HG02885 (cell line): ENCODE data around the gene SLC25A13.

Experiments
- ATAC-seq: cut with Tn5 transposase; IDR thresholded peaks from one replicate; pipeline ENCODE4 v1.9.1; 2021; ENCODE audit warnings: mild to moderate bottlenecking; ENCODE audit not compliant: unreplicated experiment, poor library complexity

The SLC25A13 gene

DNA sequence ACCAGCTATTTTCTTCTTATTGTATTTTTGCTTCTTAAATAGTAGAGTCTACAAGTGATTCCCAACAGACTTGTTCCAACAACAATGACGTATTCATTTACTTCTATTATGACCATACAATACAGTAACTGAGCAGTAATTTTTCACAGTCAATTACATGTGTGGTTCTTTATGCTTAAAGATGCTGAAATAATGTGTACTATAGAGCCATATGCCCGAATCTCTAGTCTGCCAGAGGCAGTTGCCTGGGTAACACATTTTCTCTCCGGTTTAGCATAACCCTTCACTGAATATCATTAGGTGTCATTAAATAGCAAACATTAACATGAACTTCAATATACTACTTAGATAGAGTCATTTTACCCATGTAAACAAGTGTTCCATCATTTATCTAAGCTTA is 75.0 kb downstream of the SLC25A13 start:
- ATAC-seq = no peak

DNA sequence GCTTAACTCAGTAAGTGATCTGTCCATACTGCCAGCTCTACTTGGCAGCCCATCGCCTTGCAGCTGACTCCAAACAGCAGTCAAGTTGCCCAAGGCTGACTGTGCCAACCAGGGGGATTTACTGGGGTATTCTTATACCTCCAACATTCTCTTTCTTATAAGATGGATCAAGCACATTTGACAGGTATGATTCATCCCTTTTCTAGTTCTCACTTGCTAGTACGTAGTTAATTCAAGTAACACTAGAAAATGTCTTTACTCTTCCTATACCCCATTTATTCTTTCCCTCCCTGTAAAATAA is 77.0 kb downstream of the SLC25A13 start:
- no peak for ATAC-seq

DNA sequence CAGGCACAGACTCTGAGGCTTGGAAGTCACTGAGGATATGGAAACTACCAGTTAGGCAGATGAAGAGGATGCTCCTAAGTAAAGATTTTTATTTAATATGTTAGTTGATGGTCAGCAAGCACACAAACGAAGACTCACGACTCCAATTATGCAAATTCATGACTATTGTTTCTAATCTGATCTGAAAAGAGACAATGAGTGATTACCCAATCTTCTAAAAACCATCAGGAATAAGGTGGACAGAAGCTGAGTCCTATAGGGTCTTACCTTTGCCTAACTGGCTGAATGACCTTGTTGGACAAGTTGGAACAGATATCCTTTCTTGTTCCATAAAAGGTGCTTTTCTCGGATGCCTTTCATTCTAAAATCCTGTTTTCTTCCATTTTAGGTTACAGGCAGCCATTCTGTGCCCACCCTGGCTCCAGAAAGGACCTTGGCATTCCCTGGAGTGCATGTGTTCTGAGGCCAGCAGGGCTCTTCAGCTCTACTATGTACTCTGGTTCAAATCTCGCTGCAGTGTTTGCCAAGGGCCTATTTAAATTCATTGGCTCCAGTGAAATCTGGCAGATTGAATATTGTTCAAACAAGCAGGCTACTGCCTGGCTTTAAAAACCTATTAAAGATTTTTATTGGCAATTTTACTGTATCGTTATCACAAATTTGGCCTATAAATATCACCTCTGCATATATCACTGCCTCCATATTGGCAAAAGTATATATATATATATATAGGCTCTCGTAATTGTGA is 77.5 kb downstream of the SLC25A13 start:
- ATAC-seq = no peak

DNA sequence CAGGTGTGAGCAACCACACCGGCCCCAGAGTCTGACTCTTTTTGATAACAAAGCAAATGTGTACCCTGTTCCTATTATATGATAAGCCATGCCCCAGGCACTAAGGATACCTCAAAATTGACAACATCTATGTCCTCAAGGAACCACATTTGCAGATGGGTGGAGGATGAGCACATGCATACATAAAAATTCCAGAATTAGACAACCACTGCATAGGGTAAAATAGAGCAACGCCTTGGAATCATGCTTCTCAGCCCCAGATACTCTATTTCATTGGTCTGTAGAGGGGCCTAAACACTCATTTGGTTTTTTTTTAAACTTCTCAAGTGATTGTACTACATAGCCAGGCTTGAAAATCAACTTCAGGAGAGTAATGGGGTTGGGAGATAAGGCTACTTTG is 78.7 kb downstream of the SLC25A13 start:
- ATAC-seq = no peak

DNA sequence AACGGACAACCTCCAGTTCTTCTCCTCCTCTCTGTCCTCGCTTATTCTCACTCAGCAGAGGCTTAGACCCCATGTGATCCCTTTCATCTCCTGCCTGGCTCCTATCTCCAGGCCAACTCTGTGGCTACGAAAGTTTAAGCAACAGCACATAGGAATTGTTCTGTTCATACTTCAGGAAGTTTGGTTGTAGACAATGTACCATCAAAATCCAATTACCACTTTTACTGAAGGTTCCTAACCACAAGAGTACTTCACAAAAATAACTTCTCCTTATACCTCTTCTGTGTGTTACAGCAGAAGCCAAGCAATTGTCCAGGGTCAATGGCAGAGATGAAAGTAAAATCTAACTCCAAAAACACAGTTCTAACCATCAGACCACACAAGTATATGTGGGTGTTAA is 80.0 kb downstream of the SLC25A13 start:
- ATAC-seq = no peak

DNA sequence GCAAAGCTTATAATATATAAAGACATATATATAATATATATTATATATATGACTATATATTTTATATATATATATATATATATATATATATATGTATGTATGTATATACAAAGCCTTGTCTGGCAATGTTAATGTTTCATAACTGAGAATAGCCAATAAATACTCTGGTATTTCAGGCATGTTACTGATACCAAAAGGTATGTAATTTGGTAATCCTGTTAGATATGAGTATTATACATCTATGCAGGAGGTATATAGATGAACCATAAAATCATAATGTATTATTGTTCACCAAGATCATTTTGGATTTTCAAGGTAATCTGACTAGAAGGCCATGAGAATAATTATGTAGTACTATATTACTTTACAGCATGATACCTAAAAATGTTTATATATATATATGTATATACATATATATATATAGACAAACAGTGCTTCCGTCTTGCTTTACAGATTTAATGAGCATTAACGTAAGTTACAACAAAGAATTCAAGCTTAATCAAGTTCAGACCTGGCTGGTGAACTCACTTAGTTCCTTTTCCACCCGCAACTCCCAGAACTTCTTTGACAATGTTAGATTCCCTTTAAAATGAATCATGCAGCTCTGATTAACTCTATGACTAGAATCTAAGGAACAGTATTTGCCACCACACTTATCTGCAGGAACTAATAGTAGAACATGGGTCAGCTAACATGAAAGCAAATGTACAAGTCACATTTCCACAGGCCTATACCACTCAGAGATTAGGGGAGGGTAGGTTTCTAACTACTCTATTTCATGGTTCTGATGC is 82.7 kb downstream of the SLC25A13 start:
- ATAC-seq = no peak

DNA sequence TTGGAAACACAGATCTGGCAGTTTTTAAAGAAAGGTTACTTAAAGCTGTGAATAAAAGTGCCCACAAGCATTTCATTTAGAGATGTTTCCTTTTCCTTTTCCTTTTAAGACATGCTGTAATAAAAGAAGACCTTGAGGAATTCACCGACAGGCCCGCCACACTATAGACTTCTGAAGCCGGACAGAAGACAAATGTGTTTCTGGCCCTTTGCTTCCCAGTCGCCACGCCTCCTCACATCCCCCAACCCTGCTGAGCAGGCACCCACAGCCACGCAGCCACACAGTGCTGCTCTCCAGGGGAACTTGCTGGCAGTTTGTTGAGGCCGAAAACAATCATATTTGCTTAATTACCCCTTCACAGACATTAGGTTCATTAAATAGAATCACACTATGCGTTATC is 83.4 kb downstream of the SLC25A13 start:
- no peak for ATAC-seq

DNA sequence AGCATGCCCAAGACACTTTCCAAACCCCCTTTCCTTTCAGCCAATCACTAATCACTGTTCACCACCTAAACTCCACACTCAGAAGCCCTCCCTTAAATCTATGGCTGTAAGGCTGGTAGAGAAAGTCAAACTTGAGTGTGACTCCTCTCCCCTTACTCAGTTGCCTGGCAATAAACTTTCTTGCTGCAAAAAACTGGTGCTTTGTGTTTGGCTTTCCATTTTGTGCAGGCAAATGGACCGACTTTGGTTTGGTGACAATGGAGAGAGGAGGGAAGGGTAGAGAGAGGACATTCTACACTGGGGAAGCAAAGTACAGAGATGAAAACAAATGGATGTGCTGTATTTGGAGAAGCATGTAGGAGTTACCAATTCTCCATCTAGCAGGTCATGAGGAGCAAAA is 84.9 kb downstream of the SLC25A13 start:
- no peak for ATAC-seq

DNA sequence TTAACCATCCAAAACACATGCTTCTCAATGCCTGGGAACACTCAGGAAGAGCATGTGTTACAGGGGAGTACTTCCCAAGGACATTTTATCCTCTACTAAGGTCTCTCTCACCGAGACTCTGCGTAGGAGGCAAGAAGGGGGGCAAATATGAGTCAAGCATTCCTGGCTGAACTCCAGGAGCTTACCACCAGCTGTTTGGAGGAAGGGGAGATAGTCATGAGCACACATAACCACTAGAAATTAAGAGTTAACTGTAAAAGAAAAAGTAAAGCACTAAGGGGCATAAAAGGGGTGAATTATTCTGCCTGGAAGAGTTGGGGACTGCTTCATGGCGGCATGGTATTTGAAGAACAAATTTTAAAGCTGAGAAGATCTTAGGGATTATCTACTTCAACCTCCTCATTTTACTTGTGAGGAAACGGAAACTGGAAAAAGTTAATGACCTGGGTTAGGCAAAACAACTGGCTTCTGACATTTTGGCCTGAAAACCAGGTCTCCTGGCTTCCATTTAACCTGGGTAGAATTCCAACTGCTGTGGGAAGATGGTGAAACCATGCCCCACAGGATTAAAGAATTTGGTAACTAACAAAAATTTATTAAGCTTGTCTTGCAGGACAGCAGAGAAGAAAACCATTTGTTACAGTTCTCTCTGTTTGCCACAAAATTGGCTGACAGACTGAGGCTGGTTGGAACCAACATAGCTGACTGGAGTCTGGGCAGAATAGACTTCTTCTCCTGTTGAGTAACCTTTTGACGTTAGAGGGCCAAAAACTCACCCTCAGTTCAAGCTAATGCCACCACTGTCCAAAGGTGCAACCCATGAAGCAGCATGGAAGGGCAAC is 85.5 kb downstream of the SLC25A13 start:
- no peak for ATAC-seq

DNA sequence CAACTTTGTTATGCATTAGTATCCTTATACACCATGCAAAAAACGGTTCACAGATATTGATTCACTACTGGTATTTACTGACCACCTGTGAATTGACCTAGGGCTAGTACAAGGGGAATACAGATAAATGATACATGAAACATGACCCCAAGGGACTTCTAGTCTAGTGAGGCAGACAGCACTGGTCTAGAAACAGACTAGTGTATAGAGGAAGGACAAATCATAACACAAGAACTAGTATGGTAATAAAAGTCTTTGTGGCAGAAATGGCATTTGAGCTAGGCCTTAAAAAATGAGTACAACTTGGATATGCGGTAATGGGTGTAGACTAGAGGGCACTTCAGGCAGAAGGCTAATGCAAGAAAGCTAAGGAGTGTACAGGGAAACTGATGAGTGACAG is 86.6 kb downstream of the SLC25A13 start:
- ATAC-seq = no peak

DNA sequence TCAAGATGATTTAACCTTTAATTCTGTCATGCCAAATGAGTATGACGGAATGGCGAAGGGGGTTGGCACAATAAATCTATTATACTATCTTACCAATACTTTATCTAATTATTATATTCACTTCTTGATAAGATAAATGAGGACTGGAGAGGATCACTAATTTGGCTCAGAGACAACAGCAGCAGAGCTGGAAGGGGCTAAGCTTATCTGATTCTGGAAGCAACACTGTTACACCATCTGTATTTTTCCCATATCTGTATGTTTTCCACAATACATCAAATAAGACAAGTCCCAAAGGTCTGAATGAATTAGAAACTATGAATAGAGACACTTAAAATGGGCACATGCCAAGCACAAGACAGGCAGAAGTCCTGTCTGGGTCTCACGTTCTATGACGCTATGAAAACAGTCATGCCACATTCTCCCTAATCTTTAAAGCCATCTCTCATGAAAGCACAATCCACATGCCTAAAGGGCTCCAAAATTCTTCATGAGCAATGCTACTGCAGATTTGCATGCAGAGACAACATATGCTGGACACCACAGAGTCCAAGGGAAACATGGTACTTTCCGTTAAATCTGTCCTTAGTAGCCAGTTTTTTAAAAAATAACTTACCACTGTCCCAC is 88.3 kb downstream of the SLC25A13 start:
- no peak for ATAC-seq

DNA sequence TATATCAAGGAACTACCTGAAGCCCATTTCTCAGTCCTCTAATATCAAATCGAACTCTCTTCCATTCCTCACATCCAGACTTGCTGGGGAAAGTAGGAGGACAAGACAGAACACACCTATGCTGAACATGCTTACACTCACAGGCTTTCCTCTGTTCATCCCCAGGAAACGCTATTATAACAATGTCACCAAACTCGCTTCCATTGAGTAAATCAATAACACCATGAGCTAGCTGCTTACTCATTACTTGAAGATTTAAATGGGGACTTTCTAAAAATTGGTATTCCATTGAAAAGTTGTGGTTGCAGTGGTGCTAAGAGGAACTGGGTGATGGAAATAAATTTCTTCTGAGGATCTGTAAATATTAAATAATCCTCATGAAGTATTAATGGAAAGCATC is 88.8 kb downstream of the SLC25A13 start:
- no peak for ATAC-seq

DNA sequence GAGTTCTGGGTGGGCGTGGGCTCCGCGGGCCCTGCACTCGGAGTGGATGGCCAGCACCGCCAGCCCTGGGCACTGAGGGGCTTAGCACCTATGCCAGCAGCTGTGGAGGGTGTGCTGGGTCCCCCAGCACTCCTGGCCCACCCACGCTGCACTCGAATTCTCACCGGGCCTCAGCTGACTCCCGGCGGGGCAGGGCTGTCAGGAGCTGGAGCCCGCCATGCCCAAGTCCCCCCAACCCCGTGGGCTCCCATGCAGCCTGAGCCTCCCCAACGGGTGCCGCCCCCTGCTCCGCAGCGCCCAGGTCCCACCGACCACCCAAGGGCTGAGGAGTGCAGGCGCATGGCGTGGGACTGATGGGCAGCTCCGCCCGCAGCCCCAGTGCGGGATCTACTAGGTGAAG is 93.1 kb downstream of the SLC25A13 start:
- ATAC-seq = no peak

DNA sequence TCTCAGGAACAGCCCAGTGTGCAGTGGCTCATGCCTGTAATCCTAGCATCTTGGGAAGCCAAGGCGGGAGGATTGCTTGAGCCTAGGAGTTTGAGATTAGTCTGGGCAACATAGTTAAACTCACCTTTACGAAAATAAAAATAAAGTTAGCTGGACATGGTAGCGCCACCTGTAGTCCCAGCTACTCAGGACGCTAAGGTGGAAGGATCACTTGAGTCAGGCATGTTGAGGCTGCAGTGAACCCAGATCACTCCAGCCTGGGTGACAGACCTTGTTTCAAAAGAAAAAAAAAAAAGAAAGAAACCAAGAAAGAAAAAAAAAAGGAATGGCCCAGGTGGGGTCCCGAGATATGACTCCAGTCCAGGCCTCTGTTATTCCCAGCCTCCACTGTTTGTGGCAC is 96.6 kb downstream of the SLC25A13 start:
- no peak for ATAC-seq

DNA sequence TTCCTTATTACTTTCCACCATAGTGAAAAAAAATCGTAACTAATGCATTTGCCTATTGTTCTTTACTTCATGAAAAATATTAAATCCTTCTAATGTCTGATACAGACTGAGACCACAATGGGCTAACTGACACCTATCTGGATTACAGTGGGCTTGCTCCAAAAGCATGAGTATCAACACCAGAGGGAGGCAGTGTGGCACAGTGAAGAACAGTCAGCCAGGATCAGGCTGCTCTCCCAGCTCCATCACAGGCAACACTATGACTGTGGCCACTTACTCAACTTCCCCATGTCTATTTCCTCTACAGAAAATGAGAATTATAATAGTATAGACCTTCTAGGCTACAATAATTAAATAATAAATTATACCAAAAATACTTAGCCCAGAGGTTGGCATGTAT is 97.2 kb downstream of the SLC25A13 start:
- peak; percentile 51 for ATAC-seq

DNA sequence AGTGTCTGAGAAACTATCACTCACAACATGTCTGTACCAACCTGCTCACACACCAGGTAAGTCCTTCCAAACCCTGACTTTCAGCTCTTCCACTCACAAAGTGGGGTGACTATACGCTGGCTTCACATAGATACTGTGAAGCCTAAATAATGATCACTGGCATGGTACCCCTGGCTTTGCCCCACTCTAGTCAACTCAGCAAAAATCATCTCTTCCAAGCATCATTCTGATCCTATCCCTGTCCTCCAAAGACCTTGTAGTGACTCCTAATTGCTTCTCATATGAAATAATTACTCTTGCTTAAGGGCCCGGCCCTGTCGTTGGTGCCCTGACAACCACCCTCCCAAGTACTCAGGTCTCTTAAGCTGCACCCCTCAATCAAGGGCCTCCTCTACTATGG is 97.8 kb downstream of the SLC25A13 start:
- ATAC-seq = no peak

DNA sequence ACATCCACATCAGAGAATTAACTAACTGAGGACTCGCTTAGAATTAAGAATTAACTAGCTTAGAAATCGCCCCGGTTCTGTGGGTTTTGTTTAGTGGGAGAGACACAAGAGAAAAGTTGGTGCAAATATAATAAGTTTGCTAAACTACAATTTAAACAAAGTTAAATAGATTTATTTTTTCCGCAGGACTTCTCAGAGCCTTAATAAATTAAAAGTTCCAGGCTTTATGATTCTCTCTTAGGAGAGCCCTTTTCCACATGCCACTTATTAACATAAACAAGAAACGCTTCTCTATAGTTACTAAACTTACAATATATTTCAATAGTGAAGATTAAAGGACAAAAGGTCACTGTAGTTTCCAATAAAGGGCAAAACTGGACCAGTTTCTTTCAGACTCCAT is 100.0 kb downstream of the SLC25A13 start:
- no peak for ATAC-seq

DNA sequence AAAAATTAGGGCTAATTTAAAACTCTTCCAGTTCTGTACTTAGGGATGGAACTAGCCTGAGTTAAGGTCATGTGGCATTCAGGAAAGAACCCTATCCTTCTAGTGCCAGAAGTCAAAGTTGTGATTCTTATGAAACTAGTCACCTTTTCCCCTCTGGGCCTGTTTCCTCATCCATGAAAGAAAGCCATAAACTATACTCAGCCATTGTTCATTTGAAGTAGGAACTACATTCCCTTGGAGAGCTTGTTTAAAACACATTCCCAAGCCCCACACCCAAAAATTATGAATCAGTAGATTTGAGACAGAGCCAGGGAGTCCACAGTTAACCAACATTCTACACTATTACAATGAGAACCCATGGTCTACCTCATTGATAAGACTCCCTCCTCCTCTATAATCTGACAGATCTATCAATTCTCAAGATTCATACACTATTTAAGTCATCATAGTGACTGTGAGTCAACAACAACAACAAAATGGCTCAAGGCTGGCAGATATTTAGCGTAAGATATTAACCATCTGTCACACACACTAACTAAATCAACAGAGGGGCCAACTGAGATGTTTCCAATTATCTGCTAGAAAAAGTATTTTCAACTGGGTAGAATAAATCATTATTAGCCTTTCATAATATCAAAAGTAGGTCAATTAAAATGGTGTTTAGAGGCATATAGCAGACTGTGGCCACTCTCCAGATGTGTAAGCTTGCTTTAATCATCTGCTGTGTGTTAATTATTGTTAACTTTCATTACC is 102.3 kb downstream of the SLC25A13 start:
- ATAC-seq = no peak

DNA sequence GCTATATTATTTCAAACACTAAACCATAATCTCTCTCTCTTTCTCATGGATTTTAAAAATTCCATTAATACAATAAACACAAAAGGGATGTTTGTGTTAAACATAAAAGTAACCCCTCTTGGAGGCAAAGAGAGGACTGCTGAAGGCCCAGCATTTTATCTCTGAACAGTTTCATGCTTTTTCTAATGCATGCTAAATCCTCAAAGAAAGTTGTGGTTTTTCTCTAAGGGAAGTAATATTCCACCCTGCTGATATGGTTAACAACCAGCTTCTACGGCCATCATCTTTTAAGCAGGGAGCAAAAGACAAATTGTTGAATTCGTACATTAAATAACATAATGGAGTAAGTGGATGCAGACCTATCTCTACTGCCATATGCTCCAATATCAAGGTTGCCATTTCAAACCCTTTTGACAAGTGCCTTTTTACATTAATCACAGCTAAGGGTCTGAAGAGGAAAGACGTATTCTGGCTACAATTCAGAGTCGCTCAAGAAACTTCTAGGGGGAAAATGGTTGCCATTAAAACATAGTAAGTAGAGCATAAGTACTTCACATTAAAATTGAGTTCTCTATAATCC is 103.1 kb downstream of the SLC25A13 start:
- no peak for ATAC-seq

DNA sequence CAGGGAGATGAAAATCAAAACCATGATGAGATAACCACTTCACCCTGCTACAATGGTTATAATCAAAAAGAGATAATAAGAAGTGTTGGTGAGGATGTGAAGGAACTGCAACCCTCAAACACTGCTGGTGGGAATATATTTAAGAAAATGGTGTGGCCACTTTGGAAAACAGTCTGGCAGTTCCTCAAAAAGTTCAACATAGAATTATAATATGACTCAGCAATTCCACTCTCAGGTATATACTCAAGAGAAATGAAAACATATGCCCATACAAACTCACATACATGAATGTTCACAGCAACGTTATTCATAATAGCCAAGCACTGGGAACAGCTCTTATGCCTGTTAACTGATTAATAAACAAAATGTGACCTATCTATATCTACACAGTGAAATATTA is 104.8 kb downstream of the SLC25A13 start:
- no peak for ATAC-seq
